ENCODE data around the gene CRYGC.

The CRYGC gene

GRCh38 chr2:208135794-208136715 lies 6.4 kb upstream of the CRYGC start:
- Histone ChIP-seq H3K27me3 (replicated peaks; ENCODE audit: control insufficient read depth, insufficient read depth, low read length) (no peaks in the 10 kb centered on the region), H3K36me3 (ENCODE audit: control insufficient read depth, insufficient read depth, low read length) (no peaks in the 10 kb centered on the region), H3K4me3 (replicated peaks; ENCODE audit: low read depth, low read length) (no peak overlapping the region)
- DNase-seq (ENCODE audit: extremely low read depth, insufficient read length): no peak
- no peak for TF ChIP-seq CTCF (IDR thresholded peaks at IDR 0.05; ENCODE audit: insufficient read depth, low read length, poor library complexity, severe bottlenecking)

GRCh38 chr2:208134928-208135586 lies 5.4 kb upstream of the CRYGC start:
- Histone ChIP-seq H3K36me3 (ENCODE audit: control insufficient read depth, insufficient read depth, low read length) (no peaks in the 10 kb centered on the region), H3K27me3 (replicated peaks; ENCODE audit: control insufficient read depth, insufficient read depth, low read length) (no peaks in the 10 kb centered on the region), H3K4me3 (replicated peaks; ENCODE audit: low read depth, low read length) (no peak overlapping the region)
- DNase-seq (ENCODE audit: extremely low read depth, insufficient read length): no peak
- no peak for TF ChIP-seq CTCF (IDR thresholded peaks at IDR 0.05; ENCODE audit: insufficient read depth, low read length, poor library complexity, severe bottlenecking)

- H3K36me3 ChIP-seq (ENCODE audit: control insufficient read depth, insufficient read depth, low read length): no peaks in the 10 kb centered on the region
- DNase-seq (ENCODE audit: extremely low read depth, insufficient read length): no peak
- H3K27me3 ChIP-seq (replicated peaks; ENCODE audit: control insufficient read depth, insufficient read depth, low read length): no peaks in the 10 kb centered on the region
- TF ChIP-seq CTCF (IDR thresholded peaks at IDR 0.05; ENCODE audit: insufficient read depth, low read length, poor library complexity, severe bottlenecking): no peak
- H3K4me3 ChIP-seq (replicated peaks; ENCODE audit: low read depth, low read length): no peak overlapping the region
These were observed 1.1 kb upstream of the CRYGC start for GRCh38 chr2:208130712-208131110.

GRCh38 chr2:208128136-208128535 lies 1.5 kb downstream of the CRYGC start:
- Histone ChIP-seq H3K4me3 (replicated peaks; ENCODE audit: low read depth, low read length) (no peak overlapping the region), H3K36me3 (ENCODE audit: control insufficient read depth, insufficient read depth, low read length) (no peaks in the 10 kb centered on the region), H3K27me3 (replicated peaks; ENCODE audit: control insufficient read depth, insufficient read depth, low read length) (no peaks in the 10 kb centered on the region; the same call in 1 of the 2 replicates)
- no peak for TF ChIP-seq CTCF (IDR thresholded peaks at IDR 0.05; ENCODE audit: insufficient read depth, low read length, poor library complexity, severe bottlenecking)
- no peak for DNase-seq (ENCODE audit: extremely low read depth, insufficient read length)

- DNase-seq (ENCODE audit: extremely low read depth, insufficient read length): no peak
- Histone ChIP-seq H3K4me3 (replicated peaks; ENCODE audit: low read depth, low read length) (no peak overlapping the region), H3K27me3 (replicated peaks; ENCODE audit: control insufficient read depth, insufficient read depth, low read length) (no peaks in the 10 kb centered on the region; the same call in 1 of the 2 replicates), H3K36me3 (ENCODE audit: control insufficient read depth, insufficient read depth, low read length) (no peaks in the 10 kb centered on the region)
- no peak for TF ChIP-seq CTCF (IDR thresholded peaks at IDR 0.05; ENCODE audit: insufficient read depth, low read length, poor library complexity, severe bottlenecking)
These were observed 2.5 kb downstream of the CRYGC start for GRCh38 chr2:208127090-208127489.

All from GM06990 (cell line).